ENCODE data around the gene CUBN.

The CUBN gene

GRCh38 chr10:16919121-16919982 lies 210.3 kb downstream of the CUBN start:
- no peak for DNase-seq (ENCODE audit: low read depth, low spot score)

DNA sequence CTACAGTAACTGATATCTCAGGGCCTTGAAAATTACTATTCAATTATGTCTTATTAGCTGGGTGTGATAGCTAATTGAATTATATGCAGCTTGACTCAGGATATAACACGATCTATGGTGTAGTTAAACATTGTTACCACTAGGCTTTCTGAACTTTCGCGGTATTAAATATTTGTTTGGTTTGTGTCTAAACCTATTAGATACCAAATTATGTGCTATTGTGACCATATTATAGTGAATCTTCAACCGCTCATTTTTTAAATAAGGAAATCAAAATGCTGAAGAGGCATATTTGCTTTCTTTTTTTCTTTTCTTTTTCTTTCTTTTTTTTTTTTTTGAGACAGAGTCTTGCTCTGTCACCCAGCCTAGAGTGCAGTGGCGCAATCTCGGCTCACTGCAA lies 213.1 kb downstream of the CUBN start:
- DNase-seq (ENCODE audit: low read depth, low spot score), result no peak

DNA sequence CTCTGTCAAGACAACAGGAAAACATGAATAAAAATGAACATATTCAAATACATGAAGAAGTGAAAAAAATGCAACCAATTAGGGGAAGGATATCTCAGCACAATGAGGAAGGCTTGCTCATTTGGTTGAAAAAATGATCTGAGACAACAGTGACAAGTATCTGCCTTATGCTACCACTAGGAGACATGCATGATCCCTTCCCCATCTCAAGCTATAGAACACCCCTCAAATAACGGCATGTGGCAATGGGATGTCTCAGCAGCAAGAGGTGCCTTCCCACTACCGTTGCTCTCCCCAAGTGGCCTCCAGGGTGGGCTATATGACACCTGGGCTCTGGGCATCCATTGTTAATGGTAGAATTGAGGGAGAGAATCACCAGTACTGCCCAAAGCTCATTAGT lies 214.3 kb downstream of the CUBN start:
- no peak for DNase-seq (ENCODE audit: low read depth, low spot score)

DNA sequence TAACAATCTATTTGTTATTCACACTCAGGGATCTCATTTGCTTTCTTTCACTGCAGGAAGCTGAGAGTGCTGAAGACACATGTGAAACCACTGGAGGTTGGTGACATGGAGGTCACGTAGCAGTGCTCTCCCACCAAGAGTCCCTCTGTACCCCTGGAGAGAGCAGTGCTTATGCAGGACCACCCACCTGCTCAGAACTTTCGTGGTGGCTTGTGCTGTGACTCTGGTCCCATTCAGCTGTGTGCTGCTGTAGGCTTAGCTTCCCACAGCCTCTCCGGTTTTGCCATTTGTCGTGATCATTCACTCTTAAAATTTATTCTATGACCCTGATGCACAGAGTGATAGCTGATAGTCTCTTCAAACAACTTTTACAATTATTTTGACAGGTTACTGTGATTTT lies 216.3 kb downstream of the CUBN start:
- DNase-seq (ENCODE audit: low read depth, low spot score), result no peak

GRCh38 chr10:16910793-16911164 lies 218.8 kb downstream of the CUBN start:
- no peak for DNase-seq (ENCODE audit: low read depth, low spot score)

- no peak for DNase-seq (ENCODE audit: low read depth, low spot score)
These were observed 219.4 kb downstream of the CUBN start for GRCh38 chr10:16909961-16910792.

GRCh38 chr10:16909271-16909767 lies 220.3 kb downstream of the CUBN start:
- DNase-seq (ENCODE audit: low read depth, low spot score), result no peak

- DNase-seq (ENCODE audit: low read depth, low spot score), result no peak
These were observed 221.9 kb downstream of the CUBN start for GRCh38 chr10:16907687-16908086.

DNA sequence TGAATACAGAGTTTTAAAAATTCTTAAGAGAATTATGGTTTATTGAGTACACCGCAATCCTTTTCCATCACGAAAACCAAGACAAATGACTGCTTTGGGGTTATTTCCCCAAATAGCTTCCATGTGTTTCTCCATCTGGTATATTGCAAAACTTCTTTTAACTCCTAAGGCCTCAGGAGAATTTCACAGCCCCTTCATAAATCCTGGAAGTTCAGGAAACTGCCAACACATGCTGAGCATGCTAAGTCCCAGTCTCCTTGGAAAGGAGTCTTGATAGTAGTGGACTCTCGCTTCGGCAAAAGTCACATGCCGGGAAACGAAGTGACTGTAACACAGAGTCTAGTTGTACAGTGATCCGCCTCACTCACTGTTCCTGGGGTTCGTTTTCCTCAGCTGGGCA lies 224.3 kb downstream of the CUBN start:
- DNase-seq (ENCODE audit: low read depth, low spot score), result no peak

- DNase-seq (ENCODE audit: low read depth, low spot score), result no peak
These were observed 225.0 kb downstream of the CUBN start for GRCh38 chr10:16904639-16905061.

DNA sequence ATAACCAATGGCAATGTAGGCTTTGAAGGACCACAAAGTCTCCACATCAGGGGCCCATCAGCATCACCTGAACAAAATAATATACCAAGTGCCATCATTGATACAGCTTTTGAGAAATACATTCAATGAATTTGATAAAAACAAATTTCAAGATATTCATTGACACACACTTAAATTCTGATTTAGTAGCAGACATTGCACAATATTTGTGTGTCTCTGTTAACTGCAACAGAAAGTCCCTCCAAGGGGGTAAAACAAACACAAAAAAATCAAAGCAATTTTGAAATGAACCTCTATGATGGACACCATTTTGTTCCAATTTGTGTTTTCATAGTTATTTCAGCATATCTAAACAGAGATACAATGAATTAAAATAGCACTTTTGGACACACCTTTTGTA lies 225.6 kb downstream of the CUBN start:
- no peak for DNase-seq (ENCODE audit: low read depth, low spot score)

DNA sequence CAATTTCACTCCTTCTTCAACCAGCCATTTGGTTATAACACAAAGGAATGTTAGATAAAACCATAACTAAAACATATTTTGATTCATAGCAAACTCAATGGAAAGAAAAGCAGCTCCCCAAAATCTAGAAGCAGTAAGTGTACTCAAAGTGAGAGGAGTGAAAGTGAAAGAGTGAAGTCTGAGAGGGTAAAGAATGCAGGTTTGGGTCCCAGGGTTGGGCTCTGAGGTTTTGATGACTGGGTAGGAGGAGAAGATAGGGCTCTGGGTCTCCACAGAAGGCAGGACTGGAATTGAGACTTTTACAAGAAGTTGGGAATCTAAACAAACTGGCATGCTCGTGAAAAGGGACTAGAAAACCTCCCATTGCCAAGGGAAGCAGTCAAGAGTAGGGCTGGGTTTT lies 227.0 kb downstream of the CUBN start:
- DNase-seq (ENCODE audit: low read depth, low spot score), result no peak

DNA sequence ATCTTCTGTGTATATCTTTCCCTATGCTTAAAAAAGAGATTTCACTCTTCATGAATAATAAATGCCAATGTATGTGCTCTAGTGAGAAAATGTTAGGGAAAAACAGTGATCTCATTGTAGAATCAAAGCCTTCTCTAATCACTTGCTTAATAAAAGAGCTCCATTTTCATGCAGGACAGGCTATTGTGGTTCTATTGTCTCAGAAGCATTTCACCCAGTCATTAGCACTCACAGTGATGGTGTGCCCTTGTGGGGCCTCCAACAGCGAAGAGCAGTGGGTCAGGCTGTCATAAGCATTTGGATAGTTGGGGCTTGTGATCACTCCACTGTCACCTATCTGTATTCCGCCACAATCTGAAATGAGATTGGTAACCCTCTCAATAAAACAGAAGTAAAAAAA lies 228.5 kb downstream of the CUBN start:
- peak; percentile 35 for DNase-seq (ENCODE audit: low read depth, low spot score)

DNA sequence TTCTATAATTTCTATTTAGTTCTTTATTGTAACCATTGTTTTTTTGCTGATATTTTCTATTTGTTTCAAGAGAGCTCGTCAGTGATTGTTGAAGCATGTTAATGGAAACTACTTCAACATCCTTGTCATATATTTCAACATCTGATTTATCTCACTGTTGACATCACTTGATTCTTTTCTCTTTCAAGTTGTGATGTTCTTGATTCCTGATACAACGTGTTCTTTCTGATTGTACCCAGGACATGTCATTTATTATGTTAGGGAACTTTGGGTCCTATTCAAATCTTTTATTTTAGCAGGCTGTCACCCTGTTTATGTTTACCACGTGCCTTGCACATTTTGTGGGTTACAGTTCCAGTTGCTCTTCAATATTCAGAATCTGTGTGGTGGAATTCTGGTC lies 232.6 kb downstream of the CUBN start:
- DNase-seq (ENCODE audit: low read depth, low spot score), result no peak

- no peak for DNase-seq (ENCODE audit: low read depth, low spot score)
These were observed 234.8 kb downstream of the CUBN start for GRCh38 chr10:16894821-16895220.

DNA sequence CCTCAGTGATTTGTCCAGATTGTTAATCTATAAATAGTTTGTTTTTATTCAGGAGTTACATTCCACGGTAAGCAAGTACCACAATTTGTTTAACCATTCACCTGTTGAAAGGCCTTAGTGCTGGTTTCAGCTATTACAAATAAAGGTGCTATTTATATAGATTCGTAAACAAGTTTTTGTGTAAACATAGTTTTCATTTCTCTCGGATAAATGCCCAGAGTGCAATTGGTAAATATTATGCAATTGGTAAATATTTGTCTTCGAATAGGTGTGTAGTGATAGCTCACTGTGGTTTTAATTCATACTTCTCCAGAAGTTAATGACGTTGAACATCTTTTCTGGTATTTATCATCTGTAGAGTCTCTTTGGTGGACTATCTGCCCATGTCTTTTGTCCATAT lies 235.9 kb downstream of the CUBN start:
- no peak for DNase-seq (ENCODE audit: low read depth, low spot score)

DNA sequence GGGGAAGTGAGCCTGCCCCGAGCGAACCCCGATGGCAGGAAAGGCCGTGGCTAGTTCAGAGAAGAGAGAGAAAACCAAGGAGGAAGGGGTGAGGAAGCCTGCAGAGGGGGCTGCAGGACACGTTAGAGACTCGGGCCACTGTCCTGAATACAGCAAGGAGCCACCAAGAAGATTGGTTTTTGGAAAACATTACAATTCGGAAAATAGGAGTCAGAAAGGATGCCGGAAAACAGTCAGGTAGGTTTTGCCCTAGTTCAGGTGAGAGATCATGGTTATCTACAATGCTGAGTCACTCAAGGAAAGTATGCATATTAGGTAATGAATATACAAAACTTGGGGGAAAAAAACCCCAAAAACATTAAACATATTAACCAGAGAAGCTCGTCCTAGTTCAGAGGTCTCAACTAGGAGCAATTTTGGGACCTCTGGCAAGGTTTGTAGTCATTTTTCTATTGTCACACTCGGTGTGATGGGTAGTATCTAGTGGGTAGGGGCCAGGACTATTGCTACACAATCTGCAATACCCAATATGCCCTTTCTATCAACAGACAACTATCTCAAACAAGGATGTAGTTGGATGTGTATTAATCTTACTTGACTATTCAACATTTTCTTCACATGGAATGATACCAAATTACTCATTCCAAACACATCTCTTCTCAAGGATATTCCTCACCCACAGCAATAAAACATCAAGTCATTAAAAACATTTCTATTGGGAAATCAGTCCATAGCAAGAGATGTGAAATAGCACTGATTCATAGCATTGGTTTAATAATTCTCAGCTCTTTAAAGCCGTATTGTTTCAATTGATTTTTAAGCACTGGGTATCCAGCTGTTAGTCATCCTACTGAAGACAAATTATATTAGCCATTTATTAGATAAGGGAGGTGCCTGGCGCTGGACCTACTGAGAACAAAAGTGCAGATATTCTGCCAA lies 238.0 kb downstream of the CUBN start:
- DNase-seq (ENCODE audit: low read depth, low spot score), result no peak

GRCh38 chr10:16890691-16891090 lies 238.9 kb downstream of the CUBN start:
- DNase-seq (ENCODE audit: low read depth, low spot score), result no peak

DNA sequence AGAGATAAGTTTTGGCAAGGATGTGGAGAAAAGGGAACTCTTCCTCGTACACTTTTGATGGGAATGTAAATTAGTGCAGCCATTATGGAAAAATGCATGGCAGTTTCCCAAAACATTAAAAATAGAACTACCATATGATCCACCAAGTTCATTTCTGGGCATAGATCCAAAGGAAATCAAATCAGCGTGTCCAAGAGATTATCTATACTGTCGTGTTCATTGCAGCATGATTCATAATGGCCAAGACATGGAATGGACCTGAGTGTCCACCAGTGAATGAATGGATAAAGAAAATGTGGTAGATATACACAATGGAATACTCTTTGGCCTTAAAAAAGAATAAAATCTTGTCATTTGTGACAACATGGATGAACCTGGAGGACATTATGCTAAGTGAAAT lies 242.0 kb downstream of the CUBN start:
- no peak for DNase-seq (ENCODE audit: low read depth, low spot score)

DNA sequence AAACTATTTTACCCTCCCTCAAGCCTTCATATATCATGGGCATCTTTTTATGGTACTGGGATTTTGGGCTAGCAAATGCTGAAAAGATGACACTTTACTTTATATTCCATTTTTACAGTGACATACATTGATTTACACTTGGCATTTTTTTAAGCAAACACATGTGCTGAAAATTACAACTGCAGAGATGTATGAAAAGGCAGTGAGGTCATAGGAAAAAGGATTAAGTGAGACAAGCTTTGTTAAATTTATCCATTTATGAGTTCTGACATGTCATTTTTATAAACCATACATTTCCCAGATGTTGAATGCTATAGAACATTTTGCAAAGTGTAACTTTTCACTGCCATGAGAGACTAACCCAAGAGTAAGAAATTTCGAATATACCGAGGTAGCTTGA lies 243.6 kb downstream of the CUBN start:
- DNase-seq (ENCODE audit: low read depth, low spot score), result no peak

GRCh38 chr10:16884497-16884896 lies 245.1 kb downstream of the CUBN start:
- DNase-seq (ENCODE audit: low read depth, low spot score), result no peak

- DNase-seq (ENCODE audit: low read depth, low spot score), result no peak
These were observed 246.5 kb downstream of the CUBN start for GRCh38 chr10:16883084-16883483.
